ENCODE results near the gene ATXN7L3. TPM values are rescaled to one million over a fixed set of nuclear protein-coding genes. Genes with fewer than 3 reads are reported as not detected.

Gene ATXN7L3, protein sequence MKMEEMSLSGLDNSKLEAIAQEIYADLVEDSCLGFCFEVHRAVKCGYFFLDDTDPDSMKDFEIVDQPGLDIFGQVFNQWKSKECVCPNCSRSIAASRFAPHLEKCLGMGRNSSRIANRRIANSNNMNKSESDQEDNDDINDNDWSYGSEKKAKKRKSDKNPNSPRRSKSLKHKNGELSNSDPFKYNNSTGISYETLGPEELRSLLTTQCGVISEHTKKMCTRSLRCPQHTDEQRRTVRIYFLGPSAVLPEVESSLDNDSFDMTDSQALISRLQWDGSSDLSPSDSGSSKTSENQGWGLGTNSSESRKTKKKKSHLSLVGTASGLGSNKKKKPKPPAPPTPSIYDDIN
- total RNA-seq (2021): 59.3 and 87.4 TPM in 2 replicates
- percentile 80 among the genes with signal in this experiment for Bru-seq, nascent RNA
- BruChase-seq, experiment 1, labeled RNA remaining after a 2-hour chase: percentile 94 among the genes with signal in this experiment
- percentile 97 among the genes with signal in this experiment for BruChase-seq, experiment 2, labeled RNA remaining after a 6-hour chase
- long read RNA-seq, partial matches to known transcripts: 3 of 28 reads
- long read RNA-seq, other reads (novel, unspliced or antisense): 19 of 28 reads

DNA sequence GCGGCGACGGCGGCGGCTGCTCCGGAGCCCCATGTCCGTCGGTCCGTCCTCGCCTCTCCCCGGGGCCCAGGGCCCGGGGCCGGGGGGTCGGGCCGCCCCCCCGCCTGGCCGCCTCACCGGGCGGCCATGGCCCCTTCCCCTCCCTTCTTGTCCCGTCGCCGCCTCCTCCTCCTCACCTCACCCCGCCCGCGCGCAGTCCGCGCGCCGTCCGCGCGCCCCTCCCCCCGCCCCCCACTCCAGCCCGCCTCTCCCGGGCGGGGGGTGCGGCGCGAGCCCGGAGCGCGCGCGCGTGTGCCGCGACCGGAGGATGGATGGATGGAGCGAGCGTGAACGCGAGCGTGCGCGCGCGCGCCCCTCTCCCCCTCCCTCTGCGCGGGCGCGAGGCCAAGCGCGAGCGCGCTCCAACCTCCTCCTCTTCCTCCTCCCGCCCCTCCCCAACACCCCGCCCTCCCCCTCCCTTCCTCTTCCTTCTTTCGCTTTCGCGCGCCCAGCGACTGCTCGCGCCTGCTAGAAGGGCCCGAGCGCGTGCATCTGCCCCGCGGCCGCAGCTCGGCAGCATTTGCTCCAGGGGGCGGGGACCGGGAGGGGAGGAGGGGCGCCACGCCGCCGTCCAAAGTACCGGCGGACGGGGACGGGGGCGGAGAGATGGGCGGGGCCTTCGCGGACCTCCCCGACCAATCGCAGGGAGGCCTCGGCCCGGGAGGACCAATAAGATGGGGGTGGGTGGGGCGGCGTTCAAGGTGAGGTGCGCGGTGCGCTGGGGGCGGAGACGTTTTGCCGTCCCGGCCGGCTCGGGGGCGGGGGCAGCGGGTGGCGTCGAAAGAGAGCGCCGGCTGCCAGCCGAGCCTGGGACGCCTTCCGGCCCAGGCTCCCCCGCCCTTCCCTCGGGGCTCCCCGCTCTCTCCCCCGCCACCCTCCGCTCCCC, at the start of gene ATXN7L3:
TSS of gene ATXN7L3 (minus strand) at position 332 of the 925 bp plus-strand sequence. CDS start 1,814 bp downstream, outside the sequence.
- Histone ChIP-seq H3K4me3 (peak within 1 kb of the TSS; percentile 92), H4K20me1 (ENCODE audit: insufficient read depth) (no peaks in the 10 kb centered on the region; the same call in 1 of the 2 replicates), H3K79me2 (ENCODE audit: low read depth) (peaks cover 45% of the 10 kb centered on the region), H3K4me2 (peak within 1 kb of the TSS; percentile 94), H3K9me3 (ENCODE audit: insufficient read depth, low read depth) (no peaks in the 10 kb centered on the region), H2AFZ (peak within 1 kb of the TSS; percentile 93), H3K4me1 (replicated peaks; ENCODE audit: insufficient read depth) (peaks cover 35% of the 10 kb centered on the region), H3K27ac (peak within 1 kb of the TSS; percentile 77), H3K27me3 (ENCODE audit: insufficient read depth, low read depth) (no peaks in the 10 kb centered on the region), H3F3A (ENCODE audit: insufficient read depth, low read depth) (peaks cover 41% of the 10 kb centered on the region), H3K36me3 (ENCODE audit: low read depth) (peaks cover 3% of the 10 kb centered on the region), H3K9me2 (ENCODE audit: insufficient read depth) (no peaks in the 10 kb centered on the region)
- no TSS peak for BruUV-seq (replicated peaks)
- TF ChIP-seq, protein P1, sequence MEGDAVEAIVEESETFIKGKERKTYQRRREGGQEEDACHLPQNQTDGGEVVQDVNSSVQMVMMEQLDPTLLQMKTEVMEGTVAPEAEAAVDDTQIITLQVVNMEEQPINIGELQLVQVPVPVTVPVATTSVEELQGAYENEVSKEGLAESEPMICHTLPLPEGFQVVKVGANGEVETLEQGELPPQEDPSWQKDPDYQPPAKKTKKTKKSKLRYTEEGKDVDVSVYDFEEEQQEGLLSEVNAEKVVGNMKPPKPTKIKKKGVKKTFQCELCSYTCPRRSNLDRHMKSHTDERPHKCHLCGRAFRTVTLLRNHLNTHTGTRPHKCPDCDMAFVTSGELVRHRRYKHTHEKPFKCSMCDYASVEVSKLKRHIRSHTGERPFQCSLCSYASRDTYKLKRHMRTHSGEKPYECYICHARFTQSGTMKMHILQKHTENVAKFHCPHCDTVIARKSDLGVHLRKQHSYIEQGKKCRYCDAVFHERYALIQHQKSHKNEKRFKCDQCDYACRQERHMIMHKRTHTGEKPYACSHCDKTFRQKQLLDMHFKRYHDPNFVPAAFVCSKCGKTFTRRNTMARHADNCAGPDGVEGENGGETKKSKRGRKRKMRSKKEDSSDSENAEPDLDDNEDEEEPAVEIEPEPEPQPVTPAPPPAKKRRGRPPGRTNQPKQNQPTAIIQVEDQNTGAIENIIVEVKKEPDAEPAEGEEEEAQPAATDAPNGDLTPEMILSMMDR (conservative IDR thresholded peaks at IDR 0.05): no peak
- TF ChIP-seq EZH2 (IDR thresholded peaks at IDR 0.05; ENCODE audit: low read depth): no peak
- intact Hi-C loops (cut with micrococcal nuclease; ENCODE audit: unreplicated experiment): loop anchor here (1.0 kb wide), 1 partner anchor 18 kb away; no protein-coding TSS in a partner anchor
- POLR2A ChIA-PET (ENCODE audit: unreplicated experiment): interaction anchor here (0.6 to 0.7 kb wide), 4 partner anchors 13 to 571 kb away, joined by 6 to 15 read pairs (median 10); no protein-coding TSS in a partner anchor
- CTCF ChIA-PET: interaction anchor here (0.7 kb wide), 1 partner anchor 22 kb away, joined by 8 read pairs; no protein-coding TSS in a partner anchor
- DNase-seq: peak; percentile 90 to 97

DNA sequence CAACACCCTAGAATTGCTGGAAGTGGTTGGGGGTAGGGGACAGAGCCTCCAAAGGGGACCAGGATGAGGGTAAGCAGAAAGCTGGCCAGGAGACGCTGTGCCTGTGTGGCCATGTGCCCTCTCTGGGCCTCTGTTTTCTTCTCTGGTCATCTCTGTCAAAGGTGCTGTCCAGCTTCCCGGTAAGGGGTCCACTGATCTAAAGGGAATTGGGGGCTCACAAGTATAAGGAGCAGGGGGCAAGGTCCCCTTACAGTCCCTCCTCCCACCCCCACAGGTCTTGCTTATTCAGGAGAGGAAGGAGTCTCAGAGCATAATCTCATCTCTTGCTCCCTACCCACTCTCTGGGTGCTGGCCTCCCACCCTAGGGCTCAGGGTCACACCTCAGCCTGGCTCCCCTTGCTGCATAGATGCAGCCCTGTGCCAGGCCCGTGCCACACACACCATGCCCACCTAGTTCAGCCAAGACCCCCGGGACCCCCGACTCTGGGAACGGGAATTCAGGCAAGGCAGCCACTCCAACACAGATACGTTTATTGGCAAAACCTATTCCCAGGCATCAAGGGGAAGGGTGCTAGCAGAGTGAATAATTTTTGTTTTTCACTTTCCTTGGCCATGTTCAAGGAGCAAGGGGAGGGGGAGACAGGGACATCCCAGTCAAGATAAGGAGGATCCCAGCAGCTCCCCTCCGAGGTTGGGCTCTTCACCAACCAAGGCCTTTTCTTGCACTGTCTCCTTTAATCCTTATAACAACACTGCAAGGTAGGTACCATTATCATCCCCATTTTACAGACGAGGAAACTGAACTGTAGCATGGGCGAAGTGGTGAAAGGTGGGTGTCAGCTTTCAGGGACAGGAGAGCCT, 48.4 kb upstream of the ATXN7L3 start:
- intact Hi-C loops (cut with micrococcal nuclease; ENCODE audit: unreplicated experiment): no loop called here
- Histone ChIP-seq H3K4me1 (replicated peaks; ENCODE audit: insufficient read depth) (no peaks in the 10 kb centered on the region), H3K79me2 (ENCODE audit: low read depth) (no peaks in the 10 kb centered on the region), H3K36me3 (ENCODE audit: low read depth) (no peaks in the 10 kb centered on the region), H3K4me2 (no peak overlapping the region), H3K27me3 (ENCODE audit: insufficient read depth, low read depth) (no peaks in the 10 kb centered on the region), H3K4me3 (no peak overlapping the region), H2AFZ (no peak overlapping the region), H4K20me1 (ENCODE audit: insufficient read depth) (no peaks in the 10 kb centered on the region), H3K9me2 (ENCODE audit: insufficient read depth) (no peaks in the 10 kb centered on the region), H3K9me3 (ENCODE audit: insufficient read depth, low read depth) (no peaks in the 10 kb centered on the region), H3F3A (ENCODE audit: insufficient read depth, low read depth) (no peaks in the 10 kb centered on the region), H3K27ac (no peak overlapping the region)
- no TSS peak for BruUV-seq (replicated peaks)
- POLR2A ChIA-PET (ENCODE audit: unreplicated experiment): no interaction called here
- no peak for TF ChIP-seq EZH2 (IDR thresholded peaks at IDR 0.05; ENCODE audit: low read depth)
- TF ChIP-seq, protein P1 (conservative IDR thresholded peaks at IDR 0.05): no peak
- DNase-seq: no peak
- CTCF ChIA-PET: no interaction called here

Data from PC-9 (cell line).